Testis (tissue), 3 donors: ENCODE data around the gene FAM53B. TPM values are rescaled to one million over a fixed set of nuclear protein-coding genes. Genes with fewer than 3 reads are reported as not detected.

Experiments used
- DNase-seq: peaks from one replicate; pipeline ENCODE4 v3.0.0-alpha.2; 2019
- H3K27ac ChIP-seq, 2 donors: fragments of 200-600 bp; sonication (generic); one replicate each; pipeline ENCODE4 v1.5.1; 2019
- H3K27me3 ChIP-seq: fragments of 200-600 bp; sonication (generic); one replicate; pipeline ENCODE4 v1.5.1; 2019
- H3K36me3 ChIP-seq: fragments of 200-600 bp; sonication (generic); one replicate; pipeline ENCODE4 v1.5.1; 2017; ENCODE audit warnings: low read depth; ENCODE audit errors: missing control alignments
- H3K4me1 ChIP-seq: fragments of 200-600 bp; sonication (generic); one replicate; pipeline ENCODE4 v1.5.1; 2019
- H3K4me3 ChIP-seq, 2 donors: fragments of 200-600 bp; sonication (generic); one replicate each; pipeline ENCODE4 v1.5.1; 2017 to 2019
- H3K9me3 ChIP-seq: fragments of 200-600 bp; sonication (generic); one replicate; pipeline ENCODE4 v1.5.1; 2017
- POLR2A ChIP-seq: fragments of 450-650 bp; IDR thresholded peaks from one replicate; pipeline ENCODE4 v1.6.1; 2017; ENCODE audit warnings: antibody characterized with exemption, mild to moderate bottlenecking, moderate library complexity
- WGBS, 2 donors: methylation state at CpG; one replicate each; pipeline ENCODE4 v1.1.5; 2018; 5-methylcytosine and 5-hydroxymethylcytosine counted together
- intact Hi-C: fragments of 100-400 bp; cut with DNase I; formaldehyde crosslinking; loops from one replicate; pipeline ENCODE4 v1.15.1; 2023; ENCODE audit warnings: low total_unique reads
- polyA plus RNA-seq: library from polyadenylated mRNA; stranded (reverse); fragments of 350-450 nt; fragmentation: Illumina TruSeq; extraction: RNeasy Lipid Tissue Mini Kit (QIAGEN cat#74804); gene quantifications from one replicate; pipeline ENCODE4 v1.2.3, GENCODE V29; 2014; ENCODE audit warnings: low read depth, low replicate concordance; ENCODE audit not compliant: insufficient read depth
- total RNA-seq, 2 donors: library from RNA; depleted of rRNA; stranded (reverse); fragments of >200 nt; gene quantifications; one replicate each; pipeline ENCODE4 v1.2.3, GENCODE V29; 2016
- TF ChIP-seq, protein P1 (sequence below), 3 experiments: fragments of 450-650 bp in 2 of 3; fragments of 200-600 bp in 1 of 3; sonication (generic) in 1 of 3; IDR thresholded peaks; one replicate each; pipeline ENCODE4 v1.5.1; 2016 to 2019; ENCODE audit warnings: antibody characterized with exemption in 3 of 3, mild to moderate bottlenecking in 2 of 3, moderate library complexity in 1 of 3

FAM53B gene
- total and polyA plus RNA-seq, 3 donors from 2014 or later, result 36.9 to 125 (median 109) TPM

DNA sequence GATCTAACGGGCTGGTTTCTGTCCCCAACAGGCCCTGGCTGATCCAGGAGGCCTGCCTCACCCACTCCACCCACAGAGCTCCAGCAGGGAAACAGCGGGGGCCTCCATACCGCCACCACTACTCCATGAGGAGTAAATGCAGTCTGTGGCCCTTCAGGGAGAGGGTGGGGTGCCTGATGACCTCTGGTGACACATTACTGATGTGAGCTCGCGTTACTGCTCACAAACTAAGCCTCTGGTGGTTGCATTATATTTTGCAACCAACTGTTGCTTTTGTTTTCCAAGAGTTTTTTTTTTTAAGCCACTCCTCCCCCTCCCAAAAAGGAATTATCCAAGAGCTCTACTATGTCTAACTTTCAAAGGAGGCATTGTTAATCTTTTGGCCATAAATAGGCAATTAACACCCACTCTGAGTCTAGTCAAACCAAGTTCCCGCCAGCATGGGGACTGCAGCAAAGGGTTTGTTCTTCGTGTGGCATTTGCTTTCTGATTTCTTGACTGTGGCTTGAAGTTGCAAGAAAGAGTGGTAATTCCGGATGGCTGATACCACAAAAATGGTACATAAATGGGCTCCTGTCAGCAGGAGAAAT is 72.6 kb downstream of the FAM53B start:
- Histone ChIP-seq H3K9me3 (no peaks in the 10 kb centered on the region), H3K4me1 (peaks cover 71% of the 10 kb centered on the region), H3K27ac (peak overlapping the region; percentile 35 to 43), H3K27me3 (no peaks in the 10 kb centered on the region), H3K4me3 (no peak overlapping the region), H3K36me3 (no peaks in the 10 kb centered on the region)
- TF ChIP-seq POLR2A, result no peak
- TF ChIP-seq, protein P1, sequence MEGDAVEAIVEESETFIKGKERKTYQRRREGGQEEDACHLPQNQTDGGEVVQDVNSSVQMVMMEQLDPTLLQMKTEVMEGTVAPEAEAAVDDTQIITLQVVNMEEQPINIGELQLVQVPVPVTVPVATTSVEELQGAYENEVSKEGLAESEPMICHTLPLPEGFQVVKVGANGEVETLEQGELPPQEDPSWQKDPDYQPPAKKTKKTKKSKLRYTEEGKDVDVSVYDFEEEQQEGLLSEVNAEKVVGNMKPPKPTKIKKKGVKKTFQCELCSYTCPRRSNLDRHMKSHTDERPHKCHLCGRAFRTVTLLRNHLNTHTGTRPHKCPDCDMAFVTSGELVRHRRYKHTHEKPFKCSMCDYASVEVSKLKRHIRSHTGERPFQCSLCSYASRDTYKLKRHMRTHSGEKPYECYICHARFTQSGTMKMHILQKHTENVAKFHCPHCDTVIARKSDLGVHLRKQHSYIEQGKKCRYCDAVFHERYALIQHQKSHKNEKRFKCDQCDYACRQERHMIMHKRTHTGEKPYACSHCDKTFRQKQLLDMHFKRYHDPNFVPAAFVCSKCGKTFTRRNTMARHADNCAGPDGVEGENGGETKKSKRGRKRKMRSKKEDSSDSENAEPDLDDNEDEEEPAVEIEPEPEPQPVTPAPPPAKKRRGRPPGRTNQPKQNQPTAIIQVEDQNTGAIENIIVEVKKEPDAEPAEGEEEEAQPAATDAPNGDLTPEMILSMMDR (IDR thresholded peaks at IDR 0.05), result peak in 2 of 3 experiments; percentile 9 to 20
- 65% methylated on average over 8 of the region's 8 CpGs for WGBS, 2 donors
- intact Hi-C loops, result no loop called here
- no peak for DNase-seq

DNA sequence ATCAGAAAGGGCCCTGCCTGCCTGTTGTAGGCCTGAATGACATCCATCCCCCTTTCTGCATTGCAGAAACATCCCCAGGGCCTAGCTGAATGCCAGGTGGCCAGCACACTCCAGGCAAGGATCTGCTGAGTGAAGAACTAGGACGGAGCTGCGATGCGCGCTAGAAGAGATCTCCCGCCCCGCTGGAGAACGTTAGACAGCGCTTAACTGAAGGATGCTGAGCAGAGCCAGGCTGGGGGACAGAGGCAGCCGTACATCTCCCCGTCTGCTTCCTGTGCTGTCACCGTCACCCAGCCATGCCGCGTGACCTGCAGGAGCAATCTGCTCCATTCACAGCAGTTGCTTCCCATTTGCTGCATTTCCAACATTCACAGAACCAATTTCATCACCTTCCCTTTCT is 73.3 kb downstream of the FAM53B start:
- peaks cover 76% of the 10 kb centered on the region for H3K4me1 ChIP-seq
- no peak for DNase-seq
- 88 to 89% methylated on average over 13 of the region's 13 CpGs for WGBS, 2 donors

DNA sequence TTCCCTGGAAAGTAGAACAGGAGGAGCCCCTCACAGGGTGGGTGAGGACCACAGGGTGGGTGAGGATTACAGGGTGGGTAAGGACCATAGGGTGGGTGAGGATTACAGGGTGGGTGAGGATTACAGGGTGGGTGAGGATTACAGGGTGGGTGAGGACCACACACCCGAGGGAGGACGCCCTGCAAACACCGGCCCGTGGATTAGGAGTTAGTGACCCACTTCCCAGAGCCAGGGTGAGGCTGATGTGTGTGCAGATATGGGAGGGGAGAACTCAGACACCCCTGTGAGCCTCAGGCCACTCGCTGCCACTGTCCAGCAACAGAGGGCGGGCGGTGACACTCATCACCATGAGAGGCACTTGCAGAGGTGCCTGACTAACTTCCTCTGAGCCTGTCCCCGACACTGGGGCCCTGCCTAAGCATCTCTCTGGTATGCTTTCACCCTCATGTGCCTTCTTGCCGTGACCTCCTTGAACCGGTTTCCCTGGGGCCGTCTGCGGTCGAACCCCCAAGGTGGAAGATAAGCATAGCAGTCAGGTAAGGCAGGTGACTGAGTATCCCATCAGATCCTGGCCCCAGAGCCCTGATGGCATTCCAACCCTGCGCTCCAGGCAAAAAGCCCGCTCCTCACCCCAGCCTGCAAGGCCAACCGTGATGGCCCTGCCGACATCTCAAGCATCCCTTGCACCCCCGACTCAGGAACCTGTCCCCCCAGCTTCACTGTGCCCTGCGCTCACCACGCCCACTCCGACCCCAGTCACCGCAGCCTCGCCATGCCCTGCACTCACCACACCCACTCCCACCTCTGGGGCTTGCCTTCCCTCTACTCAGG is 74.1 kb downstream of the FAM53B start:
- 91 to 92% methylated on average over 21 to 23 of the region's 23 CpGs for WGBS, 2 donors
- Histone ChIP-seq H3K27ac (peak overlapping the region in 1 of 2 donors; percentile 8), H3K4me1 (peaks cover 76% of the 10 kb centered on the region), H3K9me3 (no peaks in the 10 kb centered on the region), H3K27me3 (no peaks in the 10 kb centered on the region), H3K36me3 (no peaks in the 10 kb centered on the region), H3K4me3 (no peak overlapping the region)
- intact Hi-C loops, result no loop called here
- no peak for DNase-seq
- TF ChIP-seq POLR2A, result no peak
- TF ChIP-seq, protein P1 (IDR thresholded peaks at IDR 0.05), result no peak

More for the DNA sequence above, 73.3 kb downstream of the FAM53B start:
- H3K4me3 ChIP-seq, result no peak overlapping the region
- H3K27me3 ChIP-seq, result no peaks in the 10 kb centered on the region
- intact Hi-C loops, result no loop called here
- peak overlapping the region in 1 of 2 donors; percentile 23 for H3K27ac ChIP-seq
- TF ChIP-seq, protein P1 (IDR thresholded peaks at IDR 0.05), result no peak
- TF ChIP-seq POLR2A, result no peak
- H3K36me3 ChIP-seq, result no peaks in the 10 kb centered on the region
- H3K9me3 ChIP-seq, result no peaks in the 10 kb centered on the region

DNA sequence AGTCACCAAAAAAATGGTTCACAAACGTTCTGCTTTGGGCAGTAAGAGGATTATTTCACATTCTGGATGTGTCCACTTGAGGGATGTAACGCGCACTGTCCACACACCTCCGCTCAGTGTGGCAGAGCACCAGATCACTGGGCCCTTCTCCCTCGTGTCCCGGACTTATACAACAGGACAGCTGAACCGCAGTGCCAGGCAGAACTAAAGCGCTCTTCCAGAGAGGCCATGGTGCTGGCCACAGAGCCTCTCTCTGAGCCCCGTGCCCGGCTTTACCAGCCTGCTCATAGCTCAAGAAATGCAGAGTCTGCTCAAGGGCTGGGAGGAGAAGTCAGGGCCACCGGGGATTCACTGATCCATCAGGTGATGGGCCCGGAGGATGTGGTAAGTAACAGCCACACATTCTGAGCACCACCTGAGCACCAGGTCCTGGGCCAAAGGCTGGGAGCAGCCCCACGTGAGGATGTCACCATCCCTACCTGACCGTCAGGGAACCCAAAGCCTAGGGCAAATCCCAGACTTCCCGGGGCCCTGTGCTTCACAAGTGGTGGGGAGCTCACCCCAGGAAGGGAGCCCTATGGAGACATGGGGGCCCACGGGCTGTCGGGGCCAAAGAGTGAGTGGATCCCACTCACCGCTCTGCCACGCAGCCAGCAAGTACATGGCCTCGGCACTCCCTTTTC is 74.9 kb downstream of the FAM53B start:
- Histone ChIP-seq H3K4me3 (no peak overlapping the region), H3K27ac (peak overlapping the region; percentile 1 to 70), H3K36me3 (no peaks in the 10 kb centered on the region), H3K9me3 (no peaks in the 10 kb centered on the region), H3K4me1 (peaks cover 70% of the 10 kb centered on the region), H3K27me3 (no peaks in the 10 kb centered on the region)
- WGBS, 2 donors, result 88 to 91% methylated on average over 18 to 20 of the region's 20 CpGs
- TF ChIP-seq, protein P1 (IDR thresholded peaks at IDR 0.05), result no peak
- TF ChIP-seq POLR2A, result no peak
- no peak for DNase-seq
- intact Hi-C loops, result no loop called here
